Esophagus muscularis mucosa (tissue), 4 donors: ENCODE data around the gene TDRD1. TPM values are rescaled to one million over a fixed set of nuclear protein-coding genes. Genes with fewer than 3 reads are reported as not detected.

Source experiments
- DNase-seq: peaks from one replicate; pipeline ENCODE4 v3.0.0-alpha.2; 2017; ENCODE audit errors: extremely low spot score
- H3K27ac ChIP-seq, 4 donors: fragments of 200-600 bp; sonication (generic); replicated peaks in 1 of 4; 1 replicate in 3 of 4; 2 replicates in 1 of 4; pipeline ENCODE4 v1.5.1; 2016 to 2019; ENCODE audit warnings: mild to moderate bottlenecking in 1 of 4
- H3K27me3 ChIP-seq, 4 donors: fragments of 200-600 bp; sonication (generic); one replicate each; pipeline versions ENCODE4 v1.5.1 to v1.6.0; 2016 to 2019
- H3K36me3 ChIP-seq, 4 donors: fragments of 200-600 bp; sonication (generic); one replicate each; pipeline ENCODE4 v1.5.1; 2016 to 2019
- H3K4me1 ChIP-seq, 4 donors: fragments of 200-600 bp; sonication (generic); one replicate each; pipeline ENCODE4 v1.5.1; 2016 to 2019
- H3K4me3 ChIP-seq, 4 donors: fragments of 200-600 bp; sonication (generic); 1 replicate in 2 of 4; 2 replicates in 2 of 4; pipeline ENCODE4 v1.5.1; 2016 to 2019; ENCODE audit warnings: mild to moderate bottlenecking in 4 of 4, moderate library complexity in 1 of 4
- H3K9me3 ChIP-seq, 4 donors: fragments of 200-600 bp; sonication (generic); 1 replicate in 3 of 4; 2 replicates in 1 of 4; pipeline ENCODE4 v1.5.1; 2016 to 2019
- CTCF ChIP-seq, 3 experiments: fragments of 200-600 bp in 2 of 3; fragments of 450-650 bp in 1 of 3; sonication (generic) in 2 of 3; IDR thresholded peaks; one replicate each; pipeline ENCODE4 v1.5.1; 2017 to 2019; ENCODE audit warnings: antibody characterized with exemption in 3 of 3, mild to moderate bottlenecking in 2 of 3, moderate library complexity in 1 of 3
- EP300 ChIP-seq: sonication (generic); formaldehyde crosslinking; IDR thresholded peaks from one replicate; pipeline ENCODE4 v1.6.1; 2017; ENCODE audit warnings: antibody characterized with exemption
- POLR2A ChIP-seq: fragments of 450-650 bp; IDR thresholded peaks from one replicate; pipeline ENCODE4 v1.6.1; 2017; ENCODE audit warnings: antibody characterized with exemption, moderate library complexity, mild to moderate bottlenecking, low read depth
- POLR2AphosphoS5 ChIP-seq, 2 donors: sonication (generic); formaldehyde crosslinking; IDR thresholded peaks; one replicate each; pipeline ENCODE4 v1.6.1; 2017; ENCODE audit warnings: antibody characterized with exemption in 2 of 2
- WGBS: methylation state at CpG from one replicate; pipeline ENCODE4 v1.1.5; 2018; 5-methylcytosine and 5-hydroxymethylcytosine counted together
- intact Hi-C: fragments of 100-400 bp; cut with DNase I; formaldehyde crosslinking; loops from one replicate; pipeline ENCODE4 v1.15.1; 2023
- total RNA-seq, 4 donors: library from RNA; depleted of rRNA; stranded (reverse); fragments of >200 nt; gene quantifications; one replicate each; pipeline versions ENCODE4 v1.1.0 to v1.2.1, GENCODE V29; 2016

The TDRD1 gene, protein sequence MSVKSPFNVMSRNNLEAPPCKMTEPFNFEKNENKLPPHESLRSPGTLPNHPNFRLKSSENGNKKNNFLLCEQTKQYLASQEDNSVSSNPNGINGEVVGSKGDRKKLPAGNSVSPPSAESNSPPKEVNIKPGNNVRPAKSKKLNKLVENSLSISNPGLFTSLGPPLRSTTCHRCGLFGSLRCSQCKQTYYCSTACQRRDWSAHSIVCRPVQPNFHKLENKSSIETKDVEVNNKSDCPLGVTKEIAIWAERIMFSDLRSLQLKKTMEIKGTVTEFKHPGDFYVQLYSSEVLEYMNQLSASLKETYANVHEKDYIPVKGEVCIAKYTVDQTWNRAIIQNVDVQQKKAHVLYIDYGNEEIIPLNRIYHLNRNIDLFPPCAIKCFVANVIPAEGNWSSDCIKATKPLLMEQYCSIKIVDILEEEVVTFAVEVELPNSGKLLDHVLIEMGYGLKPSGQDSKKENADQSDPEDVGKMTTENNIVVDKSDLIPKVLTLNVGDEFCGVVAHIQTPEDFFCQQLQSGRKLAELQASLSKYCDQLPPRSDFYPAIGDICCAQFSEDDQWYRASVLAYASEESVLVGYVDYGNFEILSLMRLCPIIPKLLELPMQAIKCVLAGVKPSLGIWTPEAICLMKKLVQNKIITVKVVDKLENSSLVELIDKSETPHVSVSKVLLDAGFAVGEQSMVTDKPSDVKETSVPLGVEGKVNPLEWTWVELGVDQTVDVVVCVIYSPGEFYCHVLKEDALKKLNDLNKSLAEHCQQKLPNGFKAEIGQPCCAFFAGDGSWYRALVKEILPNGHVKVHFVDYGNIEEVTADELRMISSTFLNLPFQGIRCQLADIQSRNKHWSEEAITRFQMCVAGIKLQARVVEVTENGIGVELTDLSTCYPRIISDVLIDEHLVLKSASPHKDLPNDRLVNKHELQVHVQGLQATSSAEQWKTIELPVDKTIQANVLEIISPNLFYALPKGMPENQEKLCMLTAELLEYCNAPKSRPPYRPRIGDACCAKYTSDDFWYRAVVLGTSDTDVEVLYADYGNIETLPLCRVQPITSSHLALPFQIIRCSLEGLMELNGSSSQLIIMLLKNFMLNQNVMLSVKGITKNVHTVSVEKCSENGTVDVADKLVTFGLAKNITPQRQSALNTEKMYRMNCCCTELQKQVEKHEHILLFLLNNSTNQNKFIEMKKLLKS
- total RNA-seq = under 1 TPM in 3 of 4 donors, not detected in 1; 0.11 to 0.42 (median 0.13) TPM

DNA sequence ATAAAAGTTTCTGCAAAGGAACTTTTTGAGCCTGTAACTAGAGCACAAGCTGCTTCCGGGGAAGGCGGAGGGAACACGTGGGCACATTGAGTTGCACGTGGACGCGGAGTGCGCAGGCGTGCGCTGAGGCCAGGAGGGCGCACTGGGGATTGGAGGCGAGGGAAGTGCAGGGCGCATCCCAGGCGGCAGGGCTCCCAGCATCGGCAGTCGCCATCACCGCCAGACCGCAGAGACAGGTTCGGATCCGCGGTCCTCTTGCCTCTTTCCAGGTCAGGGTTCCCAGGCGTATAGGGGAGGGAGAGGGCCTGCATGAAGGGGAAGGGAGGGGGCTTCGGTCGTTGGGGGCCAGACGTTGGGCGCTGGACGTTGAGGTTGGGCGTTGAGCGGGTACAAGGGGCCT lies at the start of gene TDRD1:
Gene TDRD1 (plus strand): TSS at position 206 of the 400 bp plus-strand sequence. CDS start 8,479 bp downstream, outside the sequence.
- H3K27me3 ChIP-seq = no peaks in the 10 kb centered on the region
- WGBS = 80% methylated on average over 27 of the region's 28 CpGs
- no peaks in the 10 kb centered on the region for H3K9me3 ChIP-seq
- H3K27ac ChIP-seq = no peak within 1 kb of the TSS
- intact Hi-C loops = no loop called here
- TF ChIP-seq POLR2AphosphoS5 (IDR thresholded peaks at IDR 0.05) (no peak), CTCF (IDR thresholded peaks at IDR 0.05) (no peak), EP300 (no peak)
- H3K4me3 ChIP-seq = no peak within 1 kb of the TSS
- peaks cover 0 to 11% (median 4%) of the 10 kb centered on the region in 4 donors for H3K4me1 ChIP-seq
- no peak for DNase-seq
- no peaks in the 10 kb centered on the region for H3K36me3 ChIP-seq

DNA sequence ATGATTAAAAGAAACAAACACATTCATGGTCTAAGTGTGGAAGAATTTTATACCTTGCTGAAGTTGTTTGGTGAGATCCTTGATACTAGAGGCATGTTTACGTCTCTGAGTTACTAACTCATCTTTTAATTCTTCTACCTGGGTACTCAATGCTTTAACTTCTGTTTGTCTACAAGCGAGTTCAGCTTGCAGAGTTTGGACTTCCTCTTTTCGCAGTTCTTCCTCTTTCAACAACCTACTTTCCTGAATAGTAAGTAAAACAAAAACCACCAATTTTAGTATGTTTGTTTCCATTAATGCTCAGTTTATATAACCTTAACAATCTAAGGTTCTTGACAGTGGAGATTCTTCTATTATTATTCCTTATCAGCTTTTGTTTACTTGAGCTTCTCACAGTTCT lies 48.1 kb upstream of the TDRD1 start:
- no peaks in the 10 kb centered on the region for H3K9me3 ChIP-seq
- 73% methylated on average over 3 of the region's 3 CpGs for WGBS
- TF ChIP-seq POLR2AphosphoS5 (IDR thresholded peaks at IDR 0.05) (no peak), CTCF (IDR thresholded peaks at IDR 0.05) (no peak), POLR2A (no peak)
- no peaks in the 10 kb centered on the region for H3K27me3 ChIP-seq
- no peak for DNase-seq
- peaks cover 0 to 10% (median 8%) of the 10 kb centered on the region in 4 donors for H3K4me1 ChIP-seq
- H3K27ac ChIP-seq = no peak overlapping the region
- H3K4me3 ChIP-seq = no peak overlapping the region
- peaks cover 41 to 99% (median 79%) of the 10 kb centered on the region in 4 donors for H3K36me3 ChIP-seq
- intact Hi-C loops = no loop called here

DNA sequence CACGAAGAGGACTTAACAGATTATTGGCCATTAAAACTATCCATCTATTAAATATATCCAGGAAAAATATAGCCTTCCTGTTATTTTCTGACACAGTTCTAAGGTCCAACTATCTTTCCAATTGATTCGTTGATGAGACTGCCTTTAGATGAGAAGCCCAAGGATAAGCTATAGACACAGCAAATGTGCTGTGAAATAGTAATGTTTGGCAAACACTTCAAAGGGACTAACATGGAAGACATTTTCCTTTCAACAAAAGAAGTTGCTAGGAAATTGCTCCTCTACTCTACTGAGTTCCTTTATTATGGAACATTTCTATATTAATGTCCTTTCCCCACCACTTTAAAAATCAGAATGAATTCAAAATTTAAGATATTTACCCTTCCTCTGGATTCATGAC lies 43.7 kb upstream of the TDRD1 start:
- H3K27ac ChIP-seq = no peak overlapping the region
- no peak overlapping the region for H3K4me3 ChIP-seq
- TF ChIP-seq POLR2AphosphoS5 (IDR thresholded peaks at IDR 0.05) = no peak
- no peak for TF ChIP-seq POLR2A
- no peak for TF ChIP-seq CTCF (IDR thresholded peaks at IDR 0.05)
- TF ChIP-seq EP300 = no peak
- no peaks in the 10 kb centered on the region for H3K27me3 ChIP-seq
- intact Hi-C loops = no loop called here
- peaks cover 24 to 74% (median 52%) of the 10 kb centered on the region in 4 donors for H3K36me3 ChIP-seq
- H3K9me3 ChIP-seq = no peaks in the 10 kb centered on the region
- WGBS = 88% methylated on average over 2 of the region's 2 CpGs
- H3K4me1 ChIP-seq = peaks cover 0 to 10% (median 8%) of the 10 kb centered on the region in 4 donors
- DNase-seq = no peak

- intact Hi-C loops = no loop called here
Measured at GRCh38 chr10:114138581-114138980, 40.6 kb upstream of the TDRD1 start.

More at GRCh38 chr10:114138581-114138980, 40.6 kb upstream of the TDRD1 start:
- Histone ChIP-seq H3K27me3 (no peaks in the 10 kb centered on the region), H3K4me3 (no peak overlapping the region), H3K36me3 (peaks cover 23 to 73% (median 50%) of the 10 kb centered on the region in 4 donors), H3K27ac (no peak overlapping the region), H3K9me3 (no peaks in the 10 kb centered on the region), H3K4me1 (no peaks in the 10 kb centered on the region)
- no peak for DNase-seq
- TF ChIP-seq CTCF (IDR thresholded peaks at IDR 0.05) (no peak), EP300 (no peak), POLR2AphosphoS5 (IDR thresholded peaks at IDR 0.05) (no peak), POLR2A (no peak)
- WGBS = 95% methylated on average over 3 of the region's 3 CpGs
